Gastroesophageal sphincter (tissue), 4 donors: ENCODE results near the gene DARS2. TPM values are rescaled to one million over a fixed set of nuclear protein-coding genes. Genes with fewer than 3 reads are reported as not detected.

ENCODE experiments used
- ATAC-seq: fragments of 150-250 bp; one replicate; pipeline ENCODE4 v1.9.1; 2016; ENCODE audit warnings: mild to moderate bottlenecking, moderate library complexity
- H3K27ac ChIP-seq, 4 donors: fragments of 200-600 bp; sonication (generic) in 3 of 4; 1 replicate in 3 of 4; 2 replicates in 1 of 4; pipeline ENCODE4 v1.5.1; 2016 to 2019
- H3K27me3 ChIP-seq: fragments of 200-600 bp; sonication (generic); one replicate; pipeline ENCODE4 v1.5.1; 2019
- H3K36me3 ChIP-seq, 2 donors: fragments of 200-600 bp; sonication (generic); one replicate each; pipeline ENCODE4 v1.5.1; 2019; ENCODE audit warnings: control low read depth in 1 of 2
- H3K4me1 ChIP-seq, 3 donors: fragments of 200-600 bp; sonication (generic); 1 replicate in 2 of 3; 2 replicates in 1 of 3; pipeline ENCODE4 v1.5.1; 2016 to 2019; ENCODE audit warnings: control low read depth in 2 of 3
- H3K4me3 ChIP-seq, 2 donors: fragments of 200-600 bp; sonication (generic); one replicate each; pipeline ENCODE4 v1.5.1; 2019; ENCODE audit warnings: mild to moderate bottlenecking in 1 of 2, moderate library complexity in 1 of 2
- H3K9me3 ChIP-seq, 3 donors: fragments of 200-600 bp; sonication (generic); one replicate each; pipeline ENCODE4 v1.5.1; 2017 to 2019; ENCODE audit warnings: control low read depth in 2 of 3
- CTCF ChIP-seq, 4 experiments: fragments of 200-600 bp in 2 of 4; fragments of 450-650 bp in 2 of 4; sonication (generic) in 1 of 4; IDR thresholded peaks; one replicate each; pipeline ENCODE4 v1.5.1; 2017 to 2019; ENCODE audit warnings: antibody characterized with exemption in 4 of 4, mild to moderate bottlenecking in 2 of 4, moderate library complexity in 2 of 4
- EP300 ChIP-seq: sonication (generic); formaldehyde crosslinking; IDR thresholded peaks from one replicate; pipeline ENCODE4 v1.6.1; 2017; ENCODE audit warnings: antibody characterized with exemption, mild to moderate bottlenecking
- POLR2A ChIP-seq, 2 donors: fragments of 450-650 bp; IDR thresholded peaks; one replicate each; pipeline ENCODE4 v1.6.1; 2017; ENCODE audit warnings: antibody characterized with exemption in 2 of 2, mild to moderate bottlenecking in 2 of 2, moderate library complexity in 1 of 2
- POLR2AphosphoS5 ChIP-seq: sonication (generic); formaldehyde crosslinking; IDR thresholded peaks from one replicate; pipeline ENCODE4 v1.6.1; 2017; ENCODE audit warnings: antibody characterized with exemption
- WGBS, 2 donors: methylation state at CpG; one replicate each; pipeline ENCODE4 v1.1.5; 2018; ENCODE audit warnings: low coverage in 1 of 2; 5-methylcytosine and 5-hydroxymethylcytosine counted together
- total RNA-seq, 4 donors: library from RNA; depleted of rRNA; stranded (reverse); fragments of >200 nt; gene quantifications; one replicate each; pipeline ENCODE4 v1.1.0, GENCODE V29; 2016

Gene DARS2
- total RNA-seq, 4 donors from 2014 or later = 6.4 to 8.7 (median 7.1) TPM

GRCh38 chr1:173868266-173869020 is 44.0 kb downstream of the DARS2 start, which contains the start of gene ZBTB37:
Gene ZBTB37 (plus strand): TSS chr1:173868380. CDS start chr1:173870226, 1,846 bp downstream.
- peaks cover 0 to 60% (median 7%) of the 10 kb centered on the region in 3 donors for H3K4me1 ChIP-seq
- H3K4me3 ChIP-seq = peak within 1 kb of the TSS; percentile 74 to 89
- ATAC-seq = peak; percentile 67
- no peak for TF ChIP-seq POLR2AphosphoS5
- peak in 1 of 4 experiments; percentile 10 for TF ChIP-seq CTCF (IDR thresholded peaks at IDR 0.05)
- no peaks in the 10 kb centered on the region for H3K9me3 ChIP-seq
- peak within 1 kb of the TSS; percentile 71 to 97 (median 92) for H3K27ac ChIP-seq
- 0% methylated on average over 7 of the region's 53 CpGs; no CpG with 5 or more reads in 1 of the 2 donors for WGBS, 2 donors
- peaks cover 0 to 53% of the 10 kb centered on the region in 2 donors for H3K36me3 ChIP-seq
- no peaks in the 10 kb centered on the region for H3K27me3 ChIP-seq

GRCh38 chr1:173869021-173869359 is 44.5 kb downstream of the DARS2 start:
- TF ChIP-seq CTCF (IDR thresholded peaks at IDR 0.05) (no peak), EP300 (no peak), POLR2AphosphoS5 (no peak), POLR2A (IDR thresholded peaks at IDR 0.05) (no peak)
- Histone ChIP-seq H3K4me3 (peak overlapping the region; percentile 74 to 89), H3K9me3 (no peaks in the 10 kb centered on the region), H3K36me3 (peaks cover 0 to 52% of the 10 kb centered on the region in 2 donors), H3K27ac (peak overlapping the region; percentile 71 to 97 (median 92)), H3K4me1 (peaks cover 0 to 60% (median 7%) of the 10 kb centered on the region in 3 donors), H3K27me3 (no peaks in the 10 kb centered on the region)
- ATAC-seq = no peak
- 0 to 2% methylated on average over 5 of the region's 5 CpGs for whole genome bisulfite sequencing, 2 donors

GRCh38 chr1:173870252-173871075 is 46.0 kb downstream of the DARS2 start:
- H3K9me3 ChIP-seq = no peaks in the 10 kb centered on the region

GRCh38 chr1:173871091-173871490 is 46.6 kb downstream of the DARS2 start:
- no peaks in the 10 kb centered on the region for H3K9me3 ChIP-seq
- no peak for TF ChIP-seq POLR2AphosphoS5
- no peak for TF ChIP-seq EP300
- no peak for TF ChIP-seq POLR2A (IDR thresholded peaks at IDR 0.05)
- TF ChIP-seq CTCF (IDR thresholded peaks at IDR 0.05) = no peak
- H3K27me3 ChIP-seq = no peaks in the 10 kb centered on the region
- ATAC-seq = no peak
- no peak overlapping the region for H3K4me3 ChIP-seq
- H3K4me1 ChIP-seq = peaks cover 0 to 42% (median 7%) of the 10 kb centered on the region in 3 donors
- 79 to 90% methylated on average over 2 to 4 of the region's 5 CpGs for WGBS, 2 donors
- no peak overlapping the region for H3K27ac ChIP-seq
- peaks cover 0 to 52% of the 10 kb centered on the region in 2 donors for H3K36me3 ChIP-seq

More at GRCh38 chr1:173870252-173871075, 46.0 kb downstream of the DARS2 start:
- H3K27me3 ChIP-seq = no peaks in the 10 kb centered on the region
- TF ChIP-seq CTCF (IDR thresholded peaks at IDR 0.05) = no peak
- no peak for TF ChIP-seq POLR2A (IDR thresholded peaks at IDR 0.05)
- H3K27ac ChIP-seq = peak overlapping the region in 1 of 4 donors; percentile 97
- no peak overlapping the region for H3K4me3 ChIP-seq
- ATAC-seq = no peak
- WGBS, 2 donors = 80 to 81% methylated on average over 5 to 10 of the region's 15 CpGs
- H3K36me3 ChIP-seq = peaks cover 0 to 52% of the 10 kb centered on the region in 2 donors
- peaks cover 0 to 48% (median 7%) of the 10 kb centered on the region in 3 donors for H3K4me1 ChIP-seq
